HG03064 (cell line): Measurements from ENCODE around the gene PCDHA12.

Experiments
- ATAC-seq: cut with Tn5 transposase; IDR thresholded peaks from one replicate; pipeline ENCODE4 v1.9.1; 2021; ENCODE audit warnings: low read depth; ENCODE audit not compliant: unreplicated experiment

Gene PCDHA12

DNA sequence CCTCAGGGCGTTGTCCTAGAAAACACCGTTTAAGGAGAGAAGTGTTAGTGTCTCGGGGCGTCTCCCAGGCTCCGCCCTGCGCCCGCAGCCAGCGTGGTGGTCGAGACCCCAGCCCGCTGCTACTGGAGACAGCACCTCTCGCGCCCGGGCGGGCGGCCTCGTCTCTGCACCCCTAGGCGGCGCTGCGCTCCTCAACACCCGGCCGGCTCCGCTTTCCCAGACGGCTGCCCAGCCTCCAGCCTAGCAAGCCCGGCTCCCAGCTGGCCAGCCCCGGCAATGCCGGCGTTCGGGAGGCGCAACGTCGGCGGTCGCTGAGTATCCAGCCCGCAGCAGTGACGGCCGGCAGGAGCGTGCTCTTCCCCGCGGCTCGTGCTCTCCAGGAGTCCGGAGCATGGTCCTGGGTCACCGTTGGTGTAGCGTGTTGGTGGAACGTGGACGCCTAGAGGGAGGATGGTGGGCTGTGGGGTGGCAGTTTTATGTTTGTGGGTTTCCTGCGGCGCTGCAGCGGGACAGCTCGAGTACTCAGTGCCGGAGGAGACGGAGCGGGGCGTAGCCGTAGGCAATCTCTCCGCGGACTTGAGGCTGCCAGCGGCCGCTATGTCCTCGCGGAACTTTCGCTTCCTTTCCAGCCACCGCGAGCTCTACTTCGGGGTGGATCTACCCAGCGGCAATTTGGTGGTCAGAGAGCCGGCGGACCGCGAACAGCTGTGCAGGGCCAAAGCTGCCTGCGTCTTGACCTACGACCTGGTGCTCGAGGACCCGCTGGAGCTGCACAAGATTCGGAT is 51.5 kb downstream of the PCDHA12 start:
- no peak for ATAC-seq

DNA sequence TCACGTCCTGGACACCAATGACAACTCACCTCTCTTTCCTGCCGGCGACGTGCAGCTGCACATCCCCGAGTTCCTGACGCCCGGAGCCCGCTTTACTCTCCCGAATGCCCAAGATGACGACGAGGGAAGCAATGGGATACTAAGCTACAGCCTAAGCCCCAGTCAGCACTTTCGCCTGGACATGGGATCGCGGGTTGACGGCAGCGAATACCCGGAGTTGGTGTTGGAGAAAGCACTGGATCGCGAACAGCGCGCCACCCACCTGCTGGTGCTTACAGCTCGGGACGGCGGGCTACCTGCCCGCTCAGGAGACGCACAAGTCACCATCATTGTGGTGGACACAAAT is 52.1 kb downstream of the PCDHA12 start:
- ATAC-seq, result no peak
